ENCODE results near the gene TGFBR2.

Gene TGFBR2

GRCh38 chr3:30626443-30627180 is 20.2 kb downstream of the TGFBR2 start:
- no peak overlapping the region for H3K4me2 ChIP-seq (ENCODE audit: low read length)

GRCh38 chr3:30628205-30628900 is 22.0 kb downstream of the TGFBR2 start:
- Histone ChIP-seq H3K4me1 (ENCODE audit: low read length) (peaks cover 81% of the 10 kb centered on the region), H3K27me3 (ENCODE audit: low read depth, low read length) (no peaks in the 10 kb centered on the region)

More at GRCh38 chr3:30626443-30627180, 20.2 kb downstream of the TGFBR2 start:
- Histone ChIP-seq H3K79me2 (ENCODE audit: low read length) (peaks cover 27% of the 10 kb centered on the region; the same call in 1 of the 2 replicates), H3K4me1 (ENCODE audit: low read length) (peaks cover 83% of the 10 kb centered on the region), H3K4me3 (ENCODE audit: low read length) (no peak overlapping the region), H3K27ac (ENCODE audit: low read length) (no peak overlapping the region), H3K27me3 (ENCODE audit: low read depth, low read length) (no peaks in the 10 kb centered on the region), H3K36me3 (replicated peaks; ENCODE audit: low read depth, low read length) (peaks cover 12% of the 10 kb centered on the region), H3K9me3 (ENCODE audit: insufficient read depth, low read length) (no peaks in the 10 kb centered on the region), H2AFZ (ENCODE audit: low read depth, low read length) (no peak overlapping the region), H3K9ac (ENCODE audit: low read length) (no peak overlapping the region), H4K20me1 (ENCODE audit: insufficient read depth, low read length) (no peaks in the 10 kb centered on the region)
- TF ChIP-seq EZH2phosphoT487 (IDR thresholded peaks at IDR 0.05; ENCODE audit: low read depth) (no peak), CTCF (IDR thresholded peaks at IDR 0.05; ENCODE audit: low read depth, low read length) (no peak)

GRCh38 chr3:30628901-30629590 is 22.6 kb downstream of the TGFBR2 start:
- H3K4me3 ChIP-seq (ENCODE audit: low read length), result peak overlapping the region; percentile 2; the same call in 1 of the 2 replicates
- H2AFZ ChIP-seq (ENCODE audit: low read depth, low read length), result no peak overlapping the region
- peaks cover 14% of the 10 kb centered on the region for H3K36me3 ChIP-seq (replicated peaks; ENCODE audit: low read depth, low read length)
- H3K27me3 ChIP-seq (ENCODE audit: low read depth, low read length), result 0 out of 2 replicates have a peak, but pooled peaks cover under 1% of the 10 kb centered on the region
- peak overlapping the region; percentile 51 for H3K27ac ChIP-seq (ENCODE audit: low read length)
- H3K9me3 ChIP-seq (ENCODE audit: insufficient read depth, low read length), result no peaks in the 10 kb centered on the region
- peak overlapping the region; percentile 42; the same call in 1 of the 2 replicates for H3K9ac ChIP-seq (ENCODE audit: low read length)
- H3K79me2 ChIP-seq (ENCODE audit: low read length), result peaks cover 27% of the 10 kb centered on the region; the same call in 1 of the 2 replicates
- H3K4me2 ChIP-seq (ENCODE audit: low read length), result peak overlapping the region; percentile 50
- TF ChIP-seq CTCF (IDR thresholded peaks at IDR 0.05; ENCODE audit: low read depth, low read length) (peak; percentile 70), EZH2phosphoT487 (IDR thresholded peaks at IDR 0.05; ENCODE audit: low read depth) (no peak)
- H3K4me1 ChIP-seq (ENCODE audit: low read length), result peaks cover 81% of the 10 kb centered on the region
- H4K20me1 ChIP-seq (ENCODE audit: insufficient read depth, low read length), result no peaks in the 10 kb centered on the region

More at GRCh38 chr3:30628205-30628900, 22.0 kb downstream of the TGFBR2 start:
- Histone ChIP-seq H2AFZ (ENCODE audit: low read depth, low read length) (no peak overlapping the region), H3K36me3 (replicated peaks; ENCODE audit: low read depth, low read length) (peaks cover 16% of the 10 kb centered on the region), H3K27ac (ENCODE audit: low read length) (peak overlapping the region; percentile 51), H3K79me2 (ENCODE audit: low read length) (peaks cover 30% of the 10 kb centered on the region; the same call in 1 of the 2 replicates), H3K4me3 (ENCODE audit: low read length) (peak overlapping the region; percentile 2; the same call in 1 of the 2 replicates), H3K9ac (ENCODE audit: low read length) (peak overlapping the region; percentile 42; the same call in 1 of the 2 replicates), H3K9me3 (ENCODE audit: insufficient read depth, low read length) (no peaks in the 10 kb centered on the region), H4K20me1 (ENCODE audit: insufficient read depth, low read length) (no peaks in the 10 kb centered on the region), H3K4me2 (ENCODE audit: low read length) (peak overlapping the region; percentile 50)
- TF ChIP-seq EZH2phosphoT487 (IDR thresholded peaks at IDR 0.05; ENCODE audit: low read depth) (no peak), CTCF (IDR thresholded peaks at IDR 0.05; ENCODE audit: low read depth, low read length) (no peak)
